PC-9 (cell line): ENCODE results near the gene MMP12. TPM values are rescaled to one million over a fixed set of nuclear protein-coding genes. Genes with fewer than 3 reads are reported as not detected.

Experiments
- BruUV-seq: library from RNA; stranded (reverse); fragments of 400-500 nt; replicated peaks from 2 replicates; lab custom pipeline; 2021; lab: Mats Ljungman, UMichigan
- CTCF ChIA-PET: fragments of 300-600 bp; sonication (Branson Sonifier 250); formaldehyde crosslinking; loops from one replicate; lab custom pipeline; 2022; ENCODE audit warnings: antibody characterized with exemption; lab: Charles Lee
- POLR2A ChIA-PET: fragments of 300-600 bp; sonication (Branson Sonifier 250); formaldehyde crosslinking; loops from one replicate; lab custom pipeline; 2022; ENCODE audit warnings: antibody characterized with exemption; ENCODE audit not compliant: unreplicated experiment; lab: Charles Lee
- DNase-seq, 2 experiments: peaks; one replicate each; pipeline versions ENCODE4 v3.0.0 to v3.0.0-alpha.2; 2015 to 2022; ENCODE audit warnings: mixed read lengths in 1 of 2
- H2AFZ ChIP-seq: fragments of 200-600 bp; sonication (generic); 2 replicates; pipeline ENCODE4 v1.8.1; 2017; ENCODE audit warnings: antibody characterized with exemption
- H3F3A ChIP-seq: fragments of 200-600 bp; sonication (generic); 2 replicates; pipeline ENCODE4 v1.8.1; 2017; ENCODE audit warnings: antibody characterized with exemption, mild to moderate bottlenecking, low read depth; ENCODE audit not compliant: insufficient read depth
- H3K27ac ChIP-seq: fragments of 200-600 bp; sonication (generic); 2 replicates; pipeline ENCODE4 v1.6.1; 2016; ENCODE audit warnings: mixed run types
- H3K27me3 ChIP-seq: fragments of 200-600 bp; sonication (generic); 2 replicates; pipeline ENCODE4 v1.6.1; 2016; ENCODE audit warnings: low read depth, mixed run types; ENCODE audit not compliant: insufficient read depth
- H3K36me3 ChIP-seq: fragments of 200-600 bp; sonication (generic); 2 replicates; pipeline ENCODE4 v1.6.1; 2016; ENCODE audit warnings: low read depth, mixed run types
- H3K4me1 ChIP-seq: fragments of 200-600 bp; sonication (generic); replicated peaks from 2 replicates; pipeline ENCODE4 v1.6.1; 2016; ENCODE audit warnings: mixed run types; ENCODE audit not compliant: insufficient read depth
- H3K4me2 ChIP-seq: fragments of 200-600 bp; sonication (generic); 2 replicates; pipeline ENCODE4 v1.6.1; 2017; ENCODE audit warnings: mixed run types
- H3K4me3 ChIP-seq: fragments of 200-600 bp; sonication (generic); 2 replicates; pipeline ENCODE4 v1.6.1; 2016; ENCODE audit warnings: mixed run types
- H3K79me2 ChIP-seq: fragments of 200-600 bp; sonication (generic); 2 replicates; pipeline ENCODE4 v1.6.1; 2017; ENCODE audit warnings: low read depth, mixed run types
- H3K9me2 ChIP-seq: fragments of 200-600 bp; sonication (generic); 2 replicates; pipeline ENCODE4 v1.8.1; 2017; ENCODE audit warnings: mild to moderate bottlenecking; ENCODE audit not compliant: insufficient read depth
- H3K9me3 ChIP-seq: fragments of 200-600 bp; sonication (generic); 2 replicates; pipeline ENCODE4 v1.8.1; 2016; ENCODE audit warnings: low read depth; ENCODE audit not compliant: insufficient read depth
- H4K20me1 ChIP-seq: fragments of 200-600 bp; sonication (generic); 2 replicates; pipeline ENCODE4 v1.8.1; 2017; ENCODE audit not compliant: insufficient read depth
- EZH2 ChIP-seq: fragments of 200-600 bp; sonication (generic); IDR thresholded peaks from 2 replicates; pipeline ENCODE4 v1.8.0; 2017; ENCODE audit warnings: antibody characterized with exemption, low read depth
- intact Hi-C: fragments of 100-400 bp; cut with micrococcal nuclease; formaldehyde crosslinking; loops from one replicate; pipeline ENCODE4 v1.10.0; 2022; ENCODE audit not compliant: unreplicated experiment
- total RNA-seq: library from RNA; stranded (reverse); gene quantifications from 2 replicates; pipeline ENCODE4 v1.2.3, GENCODE V29; 2021
- TF ChIP-seq, protein P1 (sequence below): fragments of 200-600 bp; sonication (generic); conservative IDR thresholded peaks from 2 replicates; pipeline ENCODE4 v1.6.1; 2017; ENCODE audit warnings: mixed run types, antibody characterized with exemption, mild to moderate bottlenecking, moderate library complexity

The MMP12 gene
- total RNA-seq, 1 experiment from 2014 or later, result not detected

DNA sequence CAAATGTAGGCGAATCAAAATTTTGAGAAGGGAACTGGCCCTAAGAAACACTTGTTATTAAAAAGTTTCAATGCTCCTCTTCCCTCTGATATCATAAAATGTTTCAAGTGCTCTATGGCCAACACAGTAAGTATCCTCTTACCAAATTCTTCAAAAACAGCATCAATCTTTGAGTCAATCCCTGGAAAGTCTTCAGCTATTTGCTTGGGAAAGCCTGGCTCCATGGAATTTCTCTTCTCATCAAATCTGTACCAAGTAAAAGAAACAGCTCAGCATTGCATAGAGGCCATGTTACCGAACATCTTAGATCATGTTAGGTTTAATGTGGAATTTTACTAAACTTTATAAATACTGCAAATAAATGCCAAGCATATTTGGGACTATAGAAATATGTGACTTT lies 37.6 kb downstream of the MMP12 start:
- intact Hi-C loops, result no loop called here
- peak in 1 of 2 experiments; percentile 5 for DNase-seq
- H3K4me2 ChIP-seq, result no peak overlapping the region
- no TSS peak for BruUV-seq
- ChIA-PET POLR2A (no interaction called here), CTCF (interaction anchor here (1.1 kb wide), 1 partner anchor 78 kb away, joined by 4 read pairs; no protein-coding TSS in a partner anchor)
- H2AFZ ChIP-seq, result no peak overlapping the region
- H3K9me3 ChIP-seq, result no peaks in the 10 kb centered on the region; the same call in 1 of the 2 replicates
- no peak overlapping the region for H3K27ac ChIP-seq
- H3K27me3 ChIP-seq, result no peaks in the 10 kb centered on the region
- H3K4me1 ChIP-seq, result peaks cover 26% of the 10 kb centered on the region
- no peak overlapping the region for H3K4me3 ChIP-seq
- no peaks in the 10 kb centered on the region for H4K20me1 ChIP-seq
- no peak for TF ChIP-seq EZH2
- TF ChIP-seq, protein P1, sequence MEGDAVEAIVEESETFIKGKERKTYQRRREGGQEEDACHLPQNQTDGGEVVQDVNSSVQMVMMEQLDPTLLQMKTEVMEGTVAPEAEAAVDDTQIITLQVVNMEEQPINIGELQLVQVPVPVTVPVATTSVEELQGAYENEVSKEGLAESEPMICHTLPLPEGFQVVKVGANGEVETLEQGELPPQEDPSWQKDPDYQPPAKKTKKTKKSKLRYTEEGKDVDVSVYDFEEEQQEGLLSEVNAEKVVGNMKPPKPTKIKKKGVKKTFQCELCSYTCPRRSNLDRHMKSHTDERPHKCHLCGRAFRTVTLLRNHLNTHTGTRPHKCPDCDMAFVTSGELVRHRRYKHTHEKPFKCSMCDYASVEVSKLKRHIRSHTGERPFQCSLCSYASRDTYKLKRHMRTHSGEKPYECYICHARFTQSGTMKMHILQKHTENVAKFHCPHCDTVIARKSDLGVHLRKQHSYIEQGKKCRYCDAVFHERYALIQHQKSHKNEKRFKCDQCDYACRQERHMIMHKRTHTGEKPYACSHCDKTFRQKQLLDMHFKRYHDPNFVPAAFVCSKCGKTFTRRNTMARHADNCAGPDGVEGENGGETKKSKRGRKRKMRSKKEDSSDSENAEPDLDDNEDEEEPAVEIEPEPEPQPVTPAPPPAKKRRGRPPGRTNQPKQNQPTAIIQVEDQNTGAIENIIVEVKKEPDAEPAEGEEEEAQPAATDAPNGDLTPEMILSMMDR, result no peak
- no peaks in the 10 kb centered on the region for H3K36me3 ChIP-seq
- H3F3A ChIP-seq, result peaks cover 13% of the 10 kb centered on the region; the same call in 1 of the 2 replicates
- H3K79me2 ChIP-seq, result no peaks in the 10 kb centered on the region
- H3K9me2 ChIP-seq, result no peaks in the 10 kb centered on the region

DNA sequence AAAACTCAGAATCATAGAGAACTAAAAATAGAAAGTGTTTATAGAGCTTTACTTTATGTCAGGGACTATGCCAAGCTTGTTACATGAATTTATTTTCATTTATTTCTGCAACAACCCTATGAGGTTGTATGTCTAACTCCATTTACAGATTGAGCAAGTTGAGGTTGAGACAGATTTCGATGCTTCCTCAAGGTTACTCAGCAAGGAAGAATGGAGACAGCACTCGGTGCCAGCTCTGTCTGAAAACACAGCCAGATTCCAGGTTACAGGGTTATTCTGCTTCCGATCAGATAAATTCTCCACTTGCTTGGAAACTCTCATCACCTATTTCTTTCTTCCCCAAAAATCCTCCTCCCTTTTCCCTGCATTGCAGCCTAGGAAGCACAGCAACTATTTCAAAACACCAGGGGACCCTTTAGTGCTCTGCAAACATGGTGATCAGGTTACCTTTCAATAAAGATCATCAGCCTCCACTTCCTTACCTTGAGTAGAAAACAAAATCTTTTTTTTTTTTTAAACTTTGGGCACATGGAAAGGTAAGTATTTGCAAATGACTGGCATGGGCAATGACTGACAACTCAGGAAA lies 38.4 kb downstream of the MMP12 start:
- Histone ChIP-seq H2AFZ (no peak overlapping the region), H3F3A (peaks cover 13% of the 10 kb centered on the region; the same call in 1 of the 2 replicates), H3K4me1 (peaks cover 26% of the 10 kb centered on the region), H3K36me3 (no peaks in the 10 kb centered on the region), H3K4me2 (peak overlapping the region; percentile 16; the same call in 1 of the 2 replicates), H3K27me3 (no peaks in the 10 kb centered on the region), H3K9me3 (no peaks in the 10 kb centered on the region; the same call in 1 of the 2 replicates), H3K4me3 (no peak overlapping the region), H3K9me2 (no peaks in the 10 kb centered on the region), H3K79me2 (no peaks in the 10 kb centered on the region), H3K27ac (no peak overlapping the region), H4K20me1 (no peaks in the 10 kb centered on the region)
- no TSS peak for BruUV-seq
- DNase-seq, result peak in 1 of 2 experiments; percentile 41
- CTCF ChIA-PET, result interaction anchor here (1.1 kb wide), 1 partner anchor 78 kb away, joined by 4 read pairs; no protein-coding TSS in a partner anchor
- POLR2A ChIA-PET, result no interaction called here
- TF ChIP-seq, protein P1, result no peak
- no peak for TF ChIP-seq EZH2
- intact Hi-C loops, result no loop called here

DNA sequence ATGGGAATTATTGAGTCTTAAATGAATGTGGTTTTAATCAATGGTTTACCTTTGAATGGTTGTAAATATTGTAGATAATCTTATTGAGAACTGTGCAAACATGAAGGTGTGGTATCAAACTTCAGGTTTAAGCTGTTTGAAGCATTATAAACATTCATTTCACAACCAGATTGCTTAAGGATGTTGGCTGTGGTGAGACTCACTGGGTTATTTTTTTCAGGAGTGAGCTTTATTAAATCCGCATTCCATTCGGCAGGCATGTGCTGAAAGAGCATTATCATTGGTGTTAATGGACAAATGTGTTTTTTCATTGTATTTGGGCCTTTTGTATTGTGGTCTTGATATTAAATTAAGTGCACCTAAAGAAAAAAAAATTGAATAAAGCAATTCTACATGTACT lies 41.1 kb downstream of the MMP12 start:
- intact Hi-C loops, result no loop called here
- no TSS peak for BruUV-seq
- TF ChIP-seq, protein P1, result no peak
- TF ChIP-seq EZH2, result no peak
- Histone ChIP-seq H2AFZ (no peak overlapping the region), H3K4me1 (peaks cover 26% of the 10 kb centered on the region), H3K27me3 (no peaks in the 10 kb centered on the region), H3K27ac (no peak overlapping the region), H3K4me2 (no peak overlapping the region), H3K79me2 (no peaks in the 10 kb centered on the region), H3K36me3 (no peaks in the 10 kb centered on the region), H3K4me3 (no peak overlapping the region), H3F3A (peaks cover 13% of the 10 kb centered on the region; the same call in 1 of the 2 replicates), H3K9me2 (no peaks in the 10 kb centered on the region), H3K9me3 (no peaks in the 10 kb centered on the region; the same call in 1 of the 2 replicates), H4K20me1 (no peaks in the 10 kb centered on the region)
- DNase-seq, result no peak
- ChIA-PET POLR2A (no interaction called here), CTCF (no interaction called here)
